Activated T-helper 1 cell treated with anti-CD3 and anti-CD28 coated beads, Interleukin-2, amount 50 U/mL, for 16 hours (primary cell): Measurements from ENCODE around the gene ITGB1BP1.
"Not testable (repeated sequence)": the region's sequence is repeated elsewhere in the genome, so short reads cannot be mapped to it uniquely, and the experiment has no call there.

Source experiments
- DNase-seq, 2 donors: peaks; one replicate each; pipeline ENCODE4 v3.0.0-alpha.2; 2020; ENCODE audit warnings: low read depth in 1 of 2, low spot score in 1 of 2

ITGB1BP1 gene

DNA sequence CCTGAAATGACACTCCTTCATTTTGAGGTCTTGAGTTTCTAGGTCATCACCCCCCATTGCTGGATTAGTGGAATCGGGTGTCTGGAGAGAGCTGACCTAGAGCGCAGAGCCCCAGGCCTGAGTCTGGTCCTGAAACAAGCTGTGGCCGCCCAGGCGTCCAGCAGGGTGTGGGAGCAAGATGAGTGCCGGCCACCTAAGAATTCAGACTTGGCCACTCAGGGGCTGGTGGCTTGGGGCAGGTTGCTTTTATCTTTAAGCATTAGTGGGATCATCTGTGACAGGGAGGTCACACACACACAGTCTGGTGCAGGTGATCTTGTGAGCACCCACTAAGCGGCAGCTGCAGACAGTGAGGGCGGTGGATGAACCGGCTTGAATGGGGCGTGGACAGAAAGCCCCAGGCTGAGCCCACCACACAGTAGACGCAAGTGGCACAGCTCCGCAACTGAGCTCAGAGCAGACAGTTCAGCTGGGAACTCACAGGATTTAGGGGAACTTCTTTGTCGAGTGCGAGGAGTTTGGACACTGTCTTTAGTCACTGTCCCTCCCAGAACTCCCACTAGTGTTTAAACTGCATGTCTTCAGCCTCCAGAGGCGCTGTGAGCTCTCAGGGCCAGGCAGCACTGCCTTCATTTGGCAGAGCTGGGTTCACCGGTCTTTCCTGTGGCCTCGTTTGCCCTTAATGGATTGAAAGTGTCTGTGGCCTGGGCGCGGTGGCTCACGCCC, 21.5 kb downstream of the ITGB1BP1 start:
- DNase-seq: no peak

DNA sequence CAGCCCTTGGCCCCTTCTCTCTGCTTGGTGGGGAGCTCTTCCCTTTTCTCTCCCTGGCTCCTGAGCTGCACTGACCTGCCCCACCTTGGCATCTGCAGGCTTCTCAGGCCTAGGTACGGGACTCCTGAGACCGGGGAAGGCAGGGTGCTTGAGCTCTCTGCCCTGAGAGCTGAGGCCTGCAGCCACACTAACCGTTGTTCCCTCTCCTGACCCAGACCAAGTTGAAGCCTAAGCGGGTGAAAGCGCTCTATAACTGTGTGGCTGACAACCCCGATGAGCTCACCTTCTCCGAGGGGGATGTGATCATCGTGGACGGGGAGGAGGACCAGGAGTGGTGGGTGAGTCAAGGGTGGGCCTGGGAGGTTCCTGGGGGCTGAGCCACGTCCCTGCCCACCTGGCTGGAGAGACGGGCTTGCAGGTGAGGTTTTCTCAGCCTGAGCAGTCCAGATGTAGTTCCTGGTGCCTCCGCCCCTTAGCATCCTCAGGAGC, 22.2 kb downstream of the ITGB1BP1 start:
- no peak for DNase-seq

DNA sequence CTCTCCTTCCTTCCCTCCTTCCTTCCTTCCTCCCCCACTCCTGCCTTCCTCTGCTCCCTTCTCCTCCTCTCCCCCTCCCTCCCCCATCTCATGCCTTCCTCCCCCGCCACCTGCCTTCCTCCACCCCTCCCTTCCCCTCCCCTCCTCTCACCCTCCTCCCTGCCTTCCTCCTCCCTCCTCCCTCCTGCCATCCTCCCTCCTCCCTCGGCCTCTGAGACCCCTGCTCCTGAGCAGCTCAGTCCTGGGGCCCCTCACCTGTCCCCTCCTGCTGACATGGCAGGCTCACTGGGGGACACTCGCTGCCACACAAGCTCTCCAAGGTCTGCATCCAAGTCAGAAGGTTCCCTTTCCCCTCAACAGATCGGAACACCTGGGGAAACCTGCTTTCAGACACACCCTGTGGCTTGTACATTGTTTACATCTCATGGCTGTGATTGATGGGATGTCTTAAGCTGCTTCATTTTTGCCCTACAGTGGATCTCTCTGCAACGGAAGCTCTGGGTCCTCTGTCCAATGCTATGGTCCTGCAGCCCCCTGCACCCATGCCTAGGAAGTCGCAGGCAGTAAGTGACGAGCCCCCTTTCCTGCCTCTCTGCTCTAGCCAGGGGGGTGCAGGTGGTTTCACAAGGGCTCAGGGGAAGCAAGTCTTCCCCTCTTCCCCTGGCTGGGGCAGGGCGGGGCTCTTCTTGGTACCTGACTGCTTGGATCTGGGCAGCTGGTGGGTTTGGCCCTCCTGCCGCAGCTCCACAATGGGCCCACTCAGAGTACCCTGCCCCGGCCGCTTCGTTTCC, 22.9 kb downstream of the ITGB1BP1 start:
- no peak for DNase-seq

DNA sequence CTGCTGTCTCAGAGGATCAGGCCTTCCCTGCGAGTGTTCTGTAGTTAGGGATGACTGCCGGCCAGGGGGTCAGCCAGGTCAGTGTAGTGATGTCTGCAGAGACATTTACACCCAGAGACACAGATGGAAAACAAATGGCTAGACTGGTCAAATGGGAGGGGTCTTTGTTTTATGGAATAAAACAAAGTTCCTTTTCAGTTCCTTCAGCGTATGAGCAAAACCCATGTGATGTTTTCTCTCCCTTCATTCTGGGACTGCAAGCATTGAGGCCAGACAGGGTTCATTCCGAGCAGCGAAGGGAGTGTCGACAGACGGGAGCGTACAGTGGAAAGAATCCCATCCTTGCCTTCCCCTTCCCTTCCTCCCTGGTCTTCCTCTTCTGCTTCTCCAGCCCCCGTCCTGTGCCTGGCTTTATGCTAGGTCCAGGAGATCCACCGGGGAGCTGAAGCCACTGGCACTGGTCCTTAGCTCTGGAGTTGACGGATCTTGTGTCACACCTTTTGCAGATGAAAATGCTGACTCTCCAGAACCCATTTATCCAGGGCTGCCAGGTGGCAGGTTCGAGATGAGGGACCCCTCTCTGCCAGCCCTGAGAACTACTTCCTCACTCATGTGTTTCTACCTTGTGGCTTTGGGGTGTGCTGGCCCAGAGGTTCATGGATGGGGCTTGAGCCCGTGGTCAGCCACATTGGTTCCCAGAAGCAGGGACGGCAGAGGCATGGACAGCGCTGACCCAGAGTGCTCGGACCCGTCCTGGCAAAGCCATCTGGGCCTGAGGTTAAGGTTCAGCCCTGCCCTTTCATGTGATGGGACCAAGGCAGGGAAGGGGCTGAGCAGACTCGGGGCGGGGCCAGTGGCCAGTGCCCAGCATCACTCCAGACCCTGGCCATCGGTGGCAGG, 24.2 kb downstream of the ITGB1BP1 start:
- no peak for DNase-seq

DNA sequence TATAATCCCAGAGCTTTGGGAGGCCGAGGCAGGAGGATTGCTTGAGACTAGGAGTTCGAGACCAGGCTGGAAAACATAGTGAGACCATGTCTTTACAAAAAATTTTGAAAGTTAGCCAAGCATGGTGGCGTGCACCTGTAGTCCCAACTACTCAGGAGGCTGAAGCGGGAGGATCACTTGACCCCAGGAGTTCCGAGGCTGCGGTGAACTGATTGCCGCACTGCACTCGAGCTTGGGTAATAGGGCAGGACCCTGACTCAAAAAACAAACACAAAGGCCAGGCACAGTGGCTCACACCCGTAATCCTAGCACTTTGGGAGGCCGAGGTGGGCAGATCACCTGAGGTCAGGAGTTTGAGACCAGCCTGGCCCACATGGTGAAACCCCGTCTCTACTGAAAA, 25.1 kb downstream of the ITGB1BP1 start:
- not testable (repeated sequence) for DNase-seq

DNA sequence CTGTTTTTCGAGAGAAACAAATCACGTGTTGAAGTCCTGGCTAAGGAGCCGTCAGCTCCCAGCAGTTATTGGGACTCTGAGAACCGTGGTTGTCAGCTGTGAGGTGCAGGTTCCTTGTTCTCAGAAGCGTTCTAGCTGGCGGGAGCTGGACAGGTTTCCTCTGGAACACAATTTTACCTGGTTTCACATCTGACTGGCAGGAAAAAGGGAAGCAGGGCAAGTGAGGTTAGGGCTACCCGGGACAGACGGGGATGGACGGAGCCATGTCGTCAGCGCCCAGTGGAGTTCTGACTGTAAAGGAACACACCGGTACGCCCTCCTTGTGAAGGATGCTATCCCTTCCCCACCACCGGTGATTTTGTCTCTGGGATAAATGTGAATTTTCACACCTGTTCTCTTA, 26.1 kb downstream of the ITGB1BP1 start:
- no peak for DNase-seq

DNA sequence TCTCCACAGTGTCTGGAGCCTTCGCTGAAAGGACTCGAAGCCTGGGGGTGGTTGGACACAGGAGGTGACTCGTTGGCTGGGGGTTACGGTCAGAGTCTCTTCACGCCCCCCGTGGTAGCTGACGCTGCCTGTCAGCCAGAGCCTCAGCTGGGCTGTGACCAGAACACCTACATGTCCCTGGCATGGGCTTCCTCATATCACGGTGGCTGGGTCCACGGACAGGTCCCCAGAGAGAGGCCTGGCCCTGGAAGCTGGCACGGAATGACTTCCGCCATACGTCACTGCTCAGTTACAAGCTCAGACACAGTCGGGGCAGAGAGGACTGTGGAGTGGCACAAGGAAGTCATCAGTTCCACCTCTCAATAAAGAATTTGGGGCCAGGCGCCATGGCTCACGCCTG, 28.5 kb downstream of the ITGB1BP1 start:
- DNase-seq: no peak

DNA sequence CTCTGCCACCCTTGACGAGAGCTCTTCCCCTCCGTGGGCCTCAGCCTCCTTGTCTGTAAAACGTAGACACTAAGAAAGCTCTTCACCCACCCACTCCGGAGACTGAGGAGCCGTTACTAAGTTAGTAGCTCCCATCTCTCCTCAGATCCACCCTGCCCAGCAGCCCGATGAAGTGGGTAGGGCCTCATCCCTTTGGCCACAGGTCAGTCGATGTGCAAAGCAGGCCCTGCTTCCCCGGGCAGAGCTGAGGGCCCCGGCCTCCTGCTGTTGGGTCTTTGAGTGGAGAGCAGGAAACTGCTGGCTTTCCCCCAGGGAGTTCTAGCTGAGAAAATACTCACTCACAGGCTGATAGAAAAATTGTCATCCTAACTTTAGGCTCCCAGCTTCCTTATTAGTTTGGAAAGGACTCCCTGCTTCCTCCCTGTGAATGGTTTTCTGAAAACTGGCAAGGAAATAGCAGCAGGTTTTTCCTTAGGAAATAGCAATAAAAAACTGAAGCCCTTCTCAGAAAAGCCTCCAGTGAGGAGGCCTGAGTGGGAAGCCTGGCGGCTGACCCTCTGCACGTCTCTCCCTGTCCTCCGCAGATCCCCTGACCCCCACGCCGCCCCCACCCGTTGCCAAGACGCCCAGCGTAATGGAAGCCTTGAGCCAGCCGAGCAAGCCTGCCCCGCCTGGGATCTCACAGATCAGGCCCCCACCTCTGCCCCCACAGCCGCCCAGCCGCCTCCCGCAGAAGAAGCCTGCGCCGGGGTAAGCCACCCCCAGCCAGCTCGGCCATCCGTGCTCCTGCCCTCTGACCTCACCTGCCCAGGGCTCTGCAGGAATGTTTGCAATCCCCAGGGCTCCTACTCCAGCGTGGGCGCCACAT, 30.2 kb downstream of the ITGB1BP1 start:
- DNase-seq: no peak

DNA sequence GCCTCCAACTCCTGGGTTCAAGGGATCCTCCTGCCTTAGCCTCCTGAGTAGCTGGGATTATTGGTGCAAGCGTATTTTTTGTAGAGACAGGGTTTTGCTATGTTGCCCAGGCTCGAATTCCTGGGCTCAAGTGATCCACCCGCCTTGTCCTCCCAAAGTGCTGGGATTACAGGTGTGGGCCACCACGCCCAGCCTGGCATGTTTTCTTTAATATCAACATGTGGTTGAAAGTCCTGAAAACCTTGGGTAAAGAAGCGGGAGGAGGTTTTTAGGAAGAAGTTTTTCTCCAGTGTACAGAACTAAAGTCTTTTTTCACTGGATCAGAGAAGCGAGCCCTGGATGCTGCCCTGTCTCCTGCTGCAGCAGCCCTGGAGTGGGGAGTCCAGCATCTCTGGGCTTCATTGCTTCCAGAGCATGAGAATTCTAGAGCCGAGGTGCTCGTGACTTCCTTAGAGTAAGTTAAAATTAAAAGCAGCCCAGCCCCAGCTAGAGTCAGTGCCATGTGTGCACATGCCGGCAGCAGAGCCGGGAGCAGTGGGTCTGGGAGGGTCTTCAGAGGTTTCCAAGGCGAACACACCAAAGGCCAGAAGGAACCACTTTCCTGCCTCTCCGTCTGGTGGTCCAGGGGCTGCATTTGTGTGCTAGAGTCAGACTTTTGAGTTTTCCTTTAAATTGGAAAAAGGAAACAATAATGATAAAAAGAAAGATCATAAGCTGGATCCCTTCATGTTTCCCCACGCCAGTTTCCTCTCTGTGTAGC, 31.2 kb downstream of the ITGB1BP1 start:
- no peak for DNase-seq

DNA sequence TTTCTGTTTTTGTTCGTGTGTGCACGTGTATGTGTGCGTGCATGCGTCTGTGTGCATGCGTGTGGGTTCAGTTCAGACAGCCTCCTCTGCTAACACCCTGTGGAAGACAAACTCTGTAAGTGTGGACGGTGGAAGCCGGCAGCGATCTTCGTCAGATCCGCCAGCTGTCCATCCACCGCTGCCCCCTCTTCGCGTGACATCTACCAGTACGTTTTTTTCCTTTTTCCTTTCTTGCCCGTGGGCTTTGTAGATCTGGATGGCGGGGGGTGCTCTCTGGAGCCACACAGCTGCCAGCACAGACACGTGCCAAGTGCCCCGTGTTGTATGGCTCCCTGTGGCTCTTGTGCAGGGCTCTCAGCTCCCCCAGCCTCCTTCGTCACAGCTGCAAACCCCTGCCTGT, 32.3 kb downstream of the ITGB1BP1 start:
- no peak for DNase-seq

DNA sequence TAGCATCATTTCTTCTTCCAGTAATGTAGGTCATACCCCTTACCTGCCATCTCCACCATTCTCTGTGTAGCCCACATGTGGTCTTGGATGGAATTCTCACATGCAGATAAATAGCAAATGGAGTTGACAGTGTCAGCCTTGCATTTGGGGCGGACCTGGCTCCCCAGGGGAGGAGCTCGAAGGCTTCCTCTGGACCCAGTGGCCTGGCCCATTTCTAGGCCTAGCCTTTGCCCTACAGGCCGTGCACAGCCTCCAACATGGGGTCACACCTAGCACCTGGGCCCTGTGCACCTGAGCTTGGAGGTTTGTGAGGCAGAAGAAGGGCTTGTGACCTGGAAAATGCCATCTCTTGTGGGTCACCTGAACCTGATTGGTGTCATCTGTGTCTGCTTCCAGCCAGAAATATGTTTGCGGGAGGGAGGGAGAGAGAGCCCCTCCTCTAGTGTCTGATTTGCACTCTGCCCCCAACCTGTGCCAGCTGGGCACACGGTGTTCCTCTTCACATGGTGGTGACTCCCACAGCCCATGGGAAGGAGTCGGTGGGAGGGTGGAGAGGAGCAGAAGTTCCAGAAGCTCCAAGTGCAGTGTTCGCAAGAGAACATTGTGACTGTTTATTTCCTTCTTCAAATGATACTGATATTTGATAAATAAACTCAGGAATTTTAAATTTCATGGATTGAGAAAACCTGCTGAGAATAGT, 33.0 kb downstream of the ITGB1BP1 start:
- DNase-seq: no peak

DNA sequence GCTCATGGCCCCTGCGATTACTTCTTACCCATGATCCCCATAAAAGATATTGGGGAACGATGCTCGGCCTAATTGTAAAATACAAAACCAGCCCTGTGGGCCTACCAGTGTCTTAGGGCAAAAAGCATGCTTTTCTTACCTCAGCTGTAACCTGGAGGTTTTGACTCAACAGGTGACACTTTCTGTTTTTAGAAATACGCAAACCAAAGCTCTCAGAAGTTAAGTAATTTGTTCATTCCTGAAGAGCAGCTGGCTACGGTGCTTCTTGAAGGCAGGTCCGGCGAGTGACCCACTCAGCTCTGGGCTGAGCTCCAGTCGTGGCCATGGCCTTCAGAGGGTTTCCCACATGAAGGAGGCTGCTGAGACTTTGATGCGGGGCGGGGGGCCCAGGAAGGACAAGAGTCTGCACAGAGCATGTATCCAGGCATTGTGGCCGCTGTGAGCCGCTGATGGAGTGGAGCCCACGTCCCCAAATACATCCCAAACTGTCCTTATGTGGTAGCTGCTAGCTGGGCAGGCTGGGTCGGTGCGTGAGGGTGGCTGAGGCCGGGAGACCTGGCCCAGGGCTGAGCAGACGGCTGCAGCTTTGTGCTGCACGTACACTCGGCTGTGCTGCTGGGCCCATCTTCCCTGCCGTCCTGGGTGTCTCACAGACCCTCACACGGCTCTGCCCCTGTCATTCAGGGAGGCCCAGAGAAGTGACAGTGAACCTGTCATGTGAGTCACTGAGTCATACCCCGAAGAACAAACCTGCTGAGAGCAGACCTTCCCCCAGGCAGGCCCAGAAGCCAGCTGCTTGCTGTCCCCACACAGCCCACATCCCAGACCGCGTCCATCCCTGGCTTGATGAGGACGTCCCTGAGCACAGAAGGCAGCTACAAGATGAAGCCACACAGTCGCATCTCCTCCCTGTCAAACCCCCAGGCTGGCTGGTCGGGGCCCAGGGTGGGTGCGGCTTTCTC, 34.1 kb downstream of the ITGB1BP1 start:
- DNase-seq: no peak

DNA sequence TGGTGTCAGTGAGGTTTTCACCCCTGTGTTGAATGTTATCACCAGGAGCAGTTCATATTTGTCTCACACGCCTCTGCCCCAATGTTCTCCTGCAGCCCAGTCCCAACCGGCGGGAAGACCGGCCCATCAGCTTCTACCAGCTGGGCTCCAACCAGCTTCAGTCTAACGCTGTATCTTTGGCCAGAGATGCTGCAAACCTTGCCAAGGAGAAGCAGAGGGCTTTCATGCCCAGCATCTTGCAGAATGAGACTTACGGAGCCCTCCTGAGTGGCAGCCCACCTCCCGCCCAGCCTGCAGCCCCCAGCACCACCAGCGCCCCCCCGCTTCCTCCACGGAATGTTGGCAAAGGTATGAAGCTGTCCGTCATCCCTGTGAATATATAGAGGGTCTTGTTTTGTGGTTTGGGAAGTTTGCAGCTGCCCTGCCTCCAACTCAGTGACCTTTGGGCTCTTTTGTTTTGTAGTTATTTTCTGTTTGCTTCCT, 35.1 kb downstream of the ITGB1BP1 start:
- no peak for DNase-seq

DNA sequence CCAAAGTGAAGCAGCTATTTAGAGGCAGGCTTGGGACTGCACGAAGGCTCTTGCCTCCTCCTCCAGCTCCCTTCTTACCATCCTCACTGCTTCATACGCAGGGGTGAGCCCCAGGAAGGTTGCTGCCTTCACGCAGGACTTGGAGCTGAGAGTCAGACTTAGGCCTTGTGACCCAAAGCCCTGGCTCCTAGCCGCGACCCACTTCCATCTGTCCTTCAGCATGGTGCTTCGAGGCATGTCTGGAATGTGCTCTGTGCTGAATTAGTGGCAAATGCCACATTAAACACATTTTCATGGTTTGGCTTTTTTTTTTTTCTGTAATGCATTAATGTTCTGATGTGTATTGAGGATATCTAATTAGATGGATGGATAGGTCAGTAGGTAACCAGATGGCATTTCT, 37.5 kb downstream of the ITGB1BP1 start:
- DNase-seq: no peak

DNA sequence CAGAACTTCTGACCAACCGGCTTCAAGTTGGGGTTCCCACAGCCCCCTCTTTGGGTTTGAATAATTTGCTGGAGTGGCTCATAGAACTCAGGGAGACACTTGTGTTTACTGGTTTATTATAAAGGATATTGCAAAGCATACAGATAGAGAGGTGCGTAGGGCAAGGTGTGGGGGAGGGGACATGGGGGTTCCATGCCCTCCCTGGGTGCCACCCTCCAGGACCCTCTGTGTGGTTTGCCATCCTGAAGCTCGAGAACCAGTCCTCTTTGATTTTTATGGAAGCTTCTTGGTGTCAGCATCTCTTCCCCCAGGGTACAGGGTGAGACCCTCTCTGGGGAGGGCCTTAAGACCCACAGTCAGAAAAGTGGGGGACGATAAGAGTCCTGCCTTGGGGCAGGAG, 38.8 kb downstream of the ITGB1BP1 start:
- no peak for DNase-seq

DNA sequence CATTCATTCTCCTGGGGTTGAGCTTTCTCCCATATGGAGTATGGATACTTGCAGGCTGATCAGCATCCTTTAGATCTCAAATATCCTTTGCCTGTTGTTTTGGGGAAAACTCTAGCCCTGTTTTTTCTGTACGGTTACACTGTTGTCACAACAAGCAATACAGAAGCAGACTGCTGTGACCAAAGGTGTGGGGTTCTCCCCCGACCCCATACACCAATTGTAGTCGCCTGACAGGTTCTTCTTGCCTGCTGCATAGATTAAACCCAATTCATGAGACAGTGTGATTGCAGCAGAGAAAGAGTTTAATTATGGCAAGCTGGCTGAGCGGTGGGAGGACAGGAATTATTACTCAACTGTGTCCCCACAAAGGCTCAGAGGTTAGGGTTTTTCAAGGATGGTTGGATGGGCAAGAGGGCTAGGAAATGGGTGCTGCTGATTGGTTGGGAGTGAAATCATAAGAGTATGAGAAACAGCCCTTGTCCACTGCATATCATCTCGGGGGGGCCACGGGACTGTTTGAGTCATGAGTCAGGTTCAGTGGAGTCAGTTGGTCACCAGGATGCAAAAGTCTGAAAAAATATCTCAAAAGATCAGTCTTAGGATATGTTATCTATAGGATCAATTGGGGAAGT, 40.6 kb downstream of the ITGB1BP1 start:
- no peak for DNase-seq
